GM19328 (cell line): ENCODE results near the gene ARHGEF17.

Experiments used
- ATAC-seq: cut with Tn5 transposase; IDR thresholded peaks from one replicate; pipeline ENCODE4 v1.9.1; 2021; ENCODE audit warnings: mild to moderate bottlenecking, moderate library complexity; ENCODE audit not compliant: unreplicated experiment

ARHGEF17 gene

GRCh38 chr11:73391665-73392064, 83.6 kb downstream of the ARHGEF17 start:
- ATAC-seq = no peak

GRCh38 chr11:73392108-73393010, 84.3 kb downstream of the ARHGEF17 start:
- ATAC-seq = no peak

- ATAC-seq = no peak
Observed at GRCh38 chr11:73393011-73393380, 84.9 kb downstream of the ARHGEF17 start.

- no peak for ATAC-seq
Observed at GRCh38 chr11:73393479-73394415, 85.7 kb downstream of the ARHGEF17 start.

GRCh38 chr11:73394416-73395296, 86.6 kb downstream of the ARHGEF17 start:
- ATAC-seq = no peak

- ATAC-seq = no peak
Observed at GRCh38 chr11:73395297-73396208, 87.5 kb downstream of the ARHGEF17 start.

- ATAC-seq = no peak
Observed at GRCh38 chr11:73396251-73396930, 88.3 kb downstream of the ARHGEF17 start.

- ATAC-seq = no peak
Observed at GRCh38 chr11:73396985-73397384, 88.9 kb downstream of the ARHGEF17 start.

- no peak for ATAC-seq
Observed at GRCh38 chr11:73397468-73398131, 89.5 kb downstream of the ARHGEF17 start.

- no peak for ATAC-seq
Observed at GRCh38 chr11:73398132-73398526, 90.1 kb downstream of the ARHGEF17 start.

GRCh38 chr11:73398721-73399120, 90.6 kb downstream of the ARHGEF17 start:
- no peak for ATAC-seq

GRCh38 chr11:73399159-73399590, 91.1 kb downstream of the ARHGEF17 start:
- ATAC-seq = no peak

- no peak for ATAC-seq
Observed at GRCh38 chr11:73399636-73400035, 91.6 kb downstream of the ARHGEF17 start.

GRCh38 chr11:73400293-73400692, 92.2 kb downstream of the ARHGEF17 start:
- no peak for ATAC-seq

GRCh38 chr11:73401217-73401923, 93.3 kb downstream of the ARHGEF17 start:
- no peak for ATAC-seq

- no peak for ATAC-seq
Observed at GRCh38 chr11:73401924-73402833, 94.1 kb downstream of the ARHGEF17 start.

- ATAC-seq = no peak
Observed at GRCh38 chr11:73402834-73403185, 94.7 kb downstream of the ARHGEF17 start.
